Right atrium auricular region (tissue), 2 donors: ENCODE results near the gene HSPE1. TPM values are rescaled to one million over a fixed set of nuclear protein-coding genes. Genes with fewer than 3 reads are reported as not detected.
A peak's percentile ranks its signal among the peaks of the same experiment; 100 is the strongest.

Source experiments
- DNase-seq: peaks from one replicate; pipeline ENCODE4 v3.0.0-alpha.2; 2019; ENCODE audit warnings: low spot score
- H3K27ac ChIP-seq, 2 donors: fragments of 200-600 bp; sonication (generic); 1 replicate in 1 of 2; 2 replicates in 1 of 2; pipeline ENCODE4 v1.5.1; 2016 to 2019
- H3K27me3 ChIP-seq, 2 donors: fragments of 200-600 bp; sonication (generic); one replicate each; pipeline versions ENCODE4 v1.5.1 to v1.6.0; 2017 to 2019
- H3K36me3 ChIP-seq: fragments of 200-600 bp; sonication (generic); one replicate; pipeline ENCODE4 v1.5.1; 2016
- H3K4me1 ChIP-seq, 2 donors: fragments of 200-600 bp; sonication (generic); one replicate each; pipeline versions ENCODE4 v1.5.1 to v1.6.0; 2017 to 2019
- H3K4me3 ChIP-seq, 2 donors: fragments of 200-600 bp; sonication (generic); 1 replicate in 1 of 2; 2 replicates in 1 of 2; pipeline ENCODE4 v1.5.1; 2017 to 2019; ENCODE audit warnings: mild to moderate bottlenecking in 1 of 2, moderate library complexity in 1 of 2
- H3K9me3 ChIP-seq, 2 donors: fragments of 200-600 bp; sonication (generic); one replicate each; pipeline ENCODE4 v1.5.1; 2019
- CTCF ChIP-seq, 2 donors: fragments of 200-600 bp; sonication (generic); IDR thresholded peaks; one replicate each; pipeline ENCODE4 v1.5.1; 2019; ENCODE audit warnings: antibody characterized with exemption in 2 of 2
- total RNA-seq, 2 donors: library from RNA; depleted of rRNA; stranded (reverse); fragments of >200 nt; gene quantifications; one replicate each; pipeline ENCODE4 v1.1.0, GENCODE V29; 2016

HSPE1 gene
- total RNA-seq, 2 donors from 2014 or later = 82.7 to 122 TPM

GRCh38 chr2:197495433-197496134 lies 4.6 kb upstream of the HSPE1 start:
- no peak for TF ChIP-seq CTCF (IDR thresholded peaks at IDR 0.05)
- Histone ChIP-seq H3K36me3 (peaks cover 64% of the 10 kb centered on the region), H3K27ac (no peak overlapping the region), H3K4me1 (peaks cover 0 to 35% of the 10 kb centered on the region in 2 donors), H3K4me3 (no peak overlapping the region), H3K9me3 (no peaks in the 10 kb centered on the region), H3K27me3 (no peaks in the 10 kb centered on the region)
- DNase-seq = no peak

- Histone ChIP-seq H3K27ac (no peak overlapping the region), H3K4me1 (peaks cover 0 to 43% of the 10 kb centered on the region in 2 donors), H3K36me3 (peaks cover 53% of the 10 kb centered on the region), H3K4me3 (no peak overlapping the region), H3K9me3 (no peaks in the 10 kb centered on the region), H3K27me3 (no peaks in the 10 kb centered on the region)
- no peak for DNase-seq
- no peak for TF ChIP-seq CTCF (IDR thresholded peaks at IDR 0.05)
These were observed 3.5 kb upstream of the HSPE1 start for GRCh38 chr2:197496695-197497094.

GRCh38 chr2:197497326-197497725 lies 2.9 kb upstream of the HSPE1 start:
- Histone ChIP-seq H3K9me3 (no peaks in the 10 kb centered on the region), H3K4me1 (peaks cover 0 to 49% of the 10 kb centered on the region in 2 donors), H3K4me3 (no peak overlapping the region), H3K36me3 (peaks cover 53% of the 10 kb centered on the region), H3K27ac (no peak overlapping the region), H3K27me3 (no peaks in the 10 kb centered on the region)
- TF ChIP-seq CTCF (IDR thresholded peaks at IDR 0.05) = no peak
- DNase-seq = no peak

- H3K4me3 ChIP-seq = peak overlapping the region; percentile 89 to 94
- peak overlapping the region; percentile 99 for H3K27ac ChIP-seq
- H3K9me3 ChIP-seq = no peaks in the 10 kb centered on the region
- peaks cover 50% of the 10 kb centered on the region for H3K36me3 ChIP-seq
- H3K4me1 ChIP-seq = peaks cover 0 to 53% of the 10 kb centered on the region in 2 donors
- no peak for DNase-seq
- TF ChIP-seq CTCF (IDR thresholded peaks at IDR 0.05) = no peak
- no peaks in the 10 kb centered on the region for H3K27me3 ChIP-seq
These were observed 1.8 kb upstream of the HSPE1 start for GRCh38 chr2:197498235-197498936.

GRCh38 chr2:197498937-197499593 lies 1.1 kb upstream of the HSPE1 start:
- Histone ChIP-seq H3K27ac (peak overlapping the region; percentile 99), H3K36me3 (peaks cover 45% of the 10 kb centered on the region), H3K27me3 (no peaks in the 10 kb centered on the region), H3K4me1 (peaks cover 0 to 53% of the 10 kb centered on the region in 2 donors), H3K9me3 (no peaks in the 10 kb centered on the region), H3K4me3 (peak overlapping the region; percentile 89 to 94)
- TF ChIP-seq CTCF (IDR thresholded peaks at IDR 0.05) = no peak
- DNase-seq = peak; percentile 72
